22Rv1 (cell line): ENCODE measurements around the gene HGFAC.

Experiments used
- H3K27ac ChIP-seq: fragments of 450-650 bp; 2 replicates; pipeline ENCODE4 v1.5.1; 2017
- ZFX ChIP-seq: fragments of 450-650 bp; IDR thresholded peaks from 2 replicates; pipeline ENCODE4 v1.6.1; 2017; ENCODE audit warnings: antibody characterized with exemption, borderline replicate concordance
- TF ChIP-seq, protein P1 (sequence below): fragments of 450-650 bp; IDR thresholded peaks from 2 replicates; pipeline ENCODE4 v1.5.1; 2017; ENCODE audit warnings: mild to moderate bottlenecking

The HGFAC gene

GRCh38 chr4:3497095-3497494 is 55.3 kb downstream of the HGFAC start:
- no peak for TF ChIP-seq ZFX
- TF ChIP-seq, protein P1, sequence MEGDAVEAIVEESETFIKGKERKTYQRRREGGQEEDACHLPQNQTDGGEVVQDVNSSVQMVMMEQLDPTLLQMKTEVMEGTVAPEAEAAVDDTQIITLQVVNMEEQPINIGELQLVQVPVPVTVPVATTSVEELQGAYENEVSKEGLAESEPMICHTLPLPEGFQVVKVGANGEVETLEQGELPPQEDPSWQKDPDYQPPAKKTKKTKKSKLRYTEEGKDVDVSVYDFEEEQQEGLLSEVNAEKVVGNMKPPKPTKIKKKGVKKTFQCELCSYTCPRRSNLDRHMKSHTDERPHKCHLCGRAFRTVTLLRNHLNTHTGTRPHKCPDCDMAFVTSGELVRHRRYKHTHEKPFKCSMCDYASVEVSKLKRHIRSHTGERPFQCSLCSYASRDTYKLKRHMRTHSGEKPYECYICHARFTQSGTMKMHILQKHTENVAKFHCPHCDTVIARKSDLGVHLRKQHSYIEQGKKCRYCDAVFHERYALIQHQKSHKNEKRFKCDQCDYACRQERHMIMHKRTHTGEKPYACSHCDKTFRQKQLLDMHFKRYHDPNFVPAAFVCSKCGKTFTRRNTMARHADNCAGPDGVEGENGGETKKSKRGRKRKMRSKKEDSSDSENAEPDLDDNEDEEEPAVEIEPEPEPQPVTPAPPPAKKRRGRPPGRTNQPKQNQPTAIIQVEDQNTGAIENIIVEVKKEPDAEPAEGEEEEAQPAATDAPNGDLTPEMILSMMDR: no peak
- H3K27ac ChIP-seq: no peak overlapping the region

GRCh38 chr4:3497523-3498389 is 56.0 kb downstream of the HGFAC start:
- TF ChIP-seq, protein P1: no peak
- TF ChIP-seq ZFX: no peak
- H3K27ac ChIP-seq: no peak overlapping the region

DNA sequence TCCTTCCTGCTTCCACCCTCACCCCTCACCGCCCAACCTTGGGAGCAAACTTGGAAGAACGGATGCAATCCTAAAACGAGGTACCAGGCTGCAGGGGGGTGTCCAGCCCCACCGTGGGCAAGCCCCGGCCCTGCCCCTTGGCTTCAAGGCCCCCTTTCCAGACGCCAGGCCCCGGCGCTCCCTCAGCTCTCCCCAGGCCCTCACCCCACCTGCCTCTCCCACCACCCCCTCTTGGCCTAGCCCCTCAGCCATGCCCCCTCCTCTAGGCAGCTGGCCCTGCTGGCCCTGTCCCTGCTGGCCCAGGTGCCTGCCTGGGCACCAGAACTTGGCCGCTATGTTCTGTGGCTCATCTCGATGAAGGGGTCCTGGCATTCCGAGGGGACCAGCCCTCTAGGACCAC is 56.6 kb downstream of the HGFAC start:
- no peak overlapping the region for H3K27ac ChIP-seq
- TF ChIP-seq, protein P1: no peak
- TF ChIP-seq ZFX: no peak
